GM06990 (cell line): ENCODE data around the gene ASF1A.

Experiments
- DNase-seq: peaks from one replicate; pipeline ENCODE4 v3.0.0-alpha.2; 2011; ENCODE audit not compliant: insufficient read length; ENCODE audit errors: extremely low read depth
- H3K27me3 ChIP-seq: replicated peaks from 2 replicates; pipeline ENCODE4 v1.6.0; 2011; ENCODE audit warnings: low read length; ENCODE audit not compliant: control insufficient read depth, insufficient read depth
- H3K36me3 ChIP-seq: 2 replicates; pipeline ENCODE4 v1.5.1; 2011; ENCODE audit warnings: low read length; ENCODE audit not compliant: control insufficient read depth, insufficient read depth
- H3K4me3 ChIP-seq: replicated peaks from 2 replicates; pipeline ENCODE4 v1.5.1; 2011; ENCODE audit warnings: low read depth, mild to moderate bottlenecking, control low read depth, low read length
- TF ChIP-seq, protein P1 (sequence below): IDR thresholded peaks from 2 replicates; pipeline ENCODE4 v1.5.1; 2011; ENCODE audit warnings: low read length, control low read depth, mild to moderate bottlenecking, inconsistent platforms; ENCODE audit not compliant: insufficient read depth, poor library complexity, severe bottlenecking

Gene ASF1A

DNA sequence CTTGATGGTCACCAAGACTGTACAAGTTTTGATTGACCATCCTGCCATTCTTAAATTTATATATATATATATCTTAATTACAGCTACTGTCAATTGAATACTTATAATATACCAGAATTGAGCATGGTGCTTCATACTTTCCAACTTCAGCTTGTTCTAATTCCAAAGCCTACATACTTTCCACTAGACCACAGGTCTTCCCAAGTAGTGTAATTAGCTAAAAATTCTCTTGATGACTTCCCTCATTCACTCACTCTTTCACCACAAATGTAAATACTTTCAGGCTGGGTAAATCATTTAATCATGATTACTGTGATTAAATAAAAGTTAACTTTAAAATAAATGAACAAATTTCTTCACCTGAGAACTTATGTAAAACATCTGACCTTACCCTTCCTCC, 3.4 kb downstream of the ASF1A start:
- TF ChIP-seq, protein P1, sequence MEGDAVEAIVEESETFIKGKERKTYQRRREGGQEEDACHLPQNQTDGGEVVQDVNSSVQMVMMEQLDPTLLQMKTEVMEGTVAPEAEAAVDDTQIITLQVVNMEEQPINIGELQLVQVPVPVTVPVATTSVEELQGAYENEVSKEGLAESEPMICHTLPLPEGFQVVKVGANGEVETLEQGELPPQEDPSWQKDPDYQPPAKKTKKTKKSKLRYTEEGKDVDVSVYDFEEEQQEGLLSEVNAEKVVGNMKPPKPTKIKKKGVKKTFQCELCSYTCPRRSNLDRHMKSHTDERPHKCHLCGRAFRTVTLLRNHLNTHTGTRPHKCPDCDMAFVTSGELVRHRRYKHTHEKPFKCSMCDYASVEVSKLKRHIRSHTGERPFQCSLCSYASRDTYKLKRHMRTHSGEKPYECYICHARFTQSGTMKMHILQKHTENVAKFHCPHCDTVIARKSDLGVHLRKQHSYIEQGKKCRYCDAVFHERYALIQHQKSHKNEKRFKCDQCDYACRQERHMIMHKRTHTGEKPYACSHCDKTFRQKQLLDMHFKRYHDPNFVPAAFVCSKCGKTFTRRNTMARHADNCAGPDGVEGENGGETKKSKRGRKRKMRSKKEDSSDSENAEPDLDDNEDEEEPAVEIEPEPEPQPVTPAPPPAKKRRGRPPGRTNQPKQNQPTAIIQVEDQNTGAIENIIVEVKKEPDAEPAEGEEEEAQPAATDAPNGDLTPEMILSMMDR, result no peak
- peaks cover 1% of the 10 kb centered on the region for H3K36me3 ChIP-seq
- H3K27me3 ChIP-seq, result no peaks in the 10 kb centered on the region
- no peak overlapping the region for H3K4me3 ChIP-seq
- no peak for DNase-seq

DNA sequence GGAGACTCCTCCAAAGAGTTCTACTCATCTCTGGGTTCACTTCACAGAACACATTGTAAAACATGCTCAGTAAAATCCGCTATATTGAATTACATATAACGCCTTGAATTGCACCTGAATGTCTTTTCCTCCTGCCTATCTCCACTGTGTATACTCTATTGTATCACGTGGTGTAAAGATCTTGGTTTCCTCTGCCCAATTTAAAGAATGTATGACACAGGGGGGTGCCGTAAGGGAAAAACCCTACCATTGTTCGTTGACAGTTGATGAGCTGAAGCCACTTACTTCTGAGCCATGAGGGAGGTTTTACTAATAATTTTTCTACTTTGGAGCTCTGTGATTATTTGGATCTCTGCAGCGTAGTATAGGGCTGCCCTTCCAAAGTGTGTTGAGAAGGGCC, 6.0 kb downstream of the ASF1A start:
- no peak overlapping the region for H3K4me3 ChIP-seq
- TF ChIP-seq, protein P1, result no peak
- DNase-seq, result no peak
- H3K27me3 ChIP-seq, result no peaks in the 10 kb centered on the region
- peaks cover 3% of the 10 kb centered on the region for H3K36me3 ChIP-seq

DNA sequence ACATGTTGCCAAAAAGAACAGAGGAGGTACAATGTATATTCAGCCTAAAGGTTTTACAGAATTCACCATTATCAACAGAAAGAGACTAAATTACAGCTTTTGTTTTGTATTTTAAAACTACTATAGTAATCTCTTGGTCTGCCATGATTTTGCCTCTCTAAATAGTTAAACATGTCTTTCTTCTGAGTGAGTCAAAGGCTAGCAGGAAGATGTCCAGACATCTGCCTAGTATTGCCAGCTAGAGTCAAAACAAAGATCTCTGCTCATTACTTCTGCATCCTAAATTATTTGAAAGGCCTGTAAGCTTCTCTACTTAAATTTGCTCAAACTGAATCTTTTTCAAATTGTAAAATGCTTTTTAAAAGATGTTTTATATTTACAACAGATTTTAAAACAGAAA, 8.8 kb downstream of the ASF1A start:
- TF ChIP-seq, protein P1, result no peak
- Histone ChIP-seq H3K4me3 (no peak overlapping the region), H3K36me3 (peaks cover 3% of the 10 kb centered on the region), H3K27me3 (no peaks in the 10 kb centered on the region)
- DNase-seq, result no peak

DNA sequence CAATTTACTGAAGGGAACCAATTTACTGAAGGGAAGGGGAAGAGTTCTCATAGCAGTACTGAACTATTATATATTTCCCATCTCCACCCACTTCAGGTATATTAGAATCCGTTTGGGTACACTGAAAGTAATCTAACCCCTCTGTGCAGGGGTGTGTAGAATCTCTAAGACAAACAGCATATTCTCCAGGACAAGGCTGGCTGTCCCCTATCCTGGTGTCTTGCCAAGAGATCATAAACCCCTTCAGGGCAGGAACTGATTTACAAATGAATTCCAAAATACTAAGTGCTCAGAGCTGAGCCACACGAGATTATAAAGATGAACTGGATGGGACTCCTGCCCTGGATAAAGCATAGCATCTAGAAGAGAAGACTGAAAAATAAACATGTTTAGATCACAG, 9.2 kb downstream of the ASF1A start:
- DNase-seq, result no peak
- Histone ChIP-seq H3K27me3 (no peaks in the 10 kb centered on the region), H3K4me3 (no peak overlapping the region), H3K36me3 (peaks cover 3% of the 10 kb centered on the region)
- TF ChIP-seq, protein P1, result no peak

DNA sequence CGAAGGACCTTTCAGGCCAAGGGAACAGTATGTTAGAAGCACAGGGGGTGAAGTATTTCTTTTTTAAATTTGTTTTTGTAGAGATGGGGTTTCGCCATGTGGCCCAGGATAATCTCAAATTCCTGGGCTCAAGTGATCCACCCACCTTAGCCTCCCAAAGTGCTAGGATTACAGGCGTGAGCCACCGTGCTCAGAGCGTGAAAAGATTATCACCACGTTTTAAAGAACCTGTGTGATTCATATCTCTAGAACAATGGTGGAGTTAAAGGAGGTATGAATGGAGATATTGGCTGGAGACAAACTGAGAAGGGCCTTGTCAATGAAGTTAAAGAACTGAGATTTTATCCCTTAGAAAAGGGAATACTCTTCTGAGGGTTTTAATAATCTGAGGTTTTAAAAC, 9.7 kb downstream of the ASF1A start:
- H3K27me3 ChIP-seq, result no peaks in the 10 kb centered on the region
- TF ChIP-seq, protein P1, result no peak
- no peak overlapping the region for H3K4me3 ChIP-seq
- no peak for DNase-seq
- peaks cover 3% of the 10 kb centered on the region for H3K36me3 ChIP-seq

DNA sequence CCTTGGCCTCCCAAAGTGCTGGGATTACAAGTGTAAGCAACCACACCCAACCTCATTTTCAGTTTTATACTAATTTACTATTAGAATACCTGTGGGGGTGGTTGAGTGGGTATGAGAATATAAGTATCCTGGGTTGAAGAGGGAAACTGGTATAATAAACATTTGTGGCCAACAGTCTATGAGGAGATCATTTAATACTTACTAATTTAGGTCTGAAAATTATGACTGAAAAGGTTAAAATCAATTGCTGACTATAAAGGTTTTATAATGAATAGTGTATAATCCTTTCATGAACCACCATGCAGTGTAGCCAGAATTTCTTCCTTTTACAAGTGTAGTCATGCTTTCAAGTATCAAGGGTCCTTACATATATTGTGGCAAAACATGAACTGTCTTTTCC, 11.1 kb downstream of the ASF1A start:
- DNase-seq, result no peak
- H3K27me3 ChIP-seq, result no peaks in the 10 kb centered on the region
- no peak overlapping the region for H3K4me3 ChIP-seq
- peaks cover 2% of the 10 kb centered on the region for H3K36me3 ChIP-seq
- TF ChIP-seq, protein P1, result no peak
